Measurements from ENCODE around the gene CCDC57. TPM values are rescaled to one million over a fixed set of nuclear protein-coding genes. Genes with fewer than 3 reads are reported as not detected.

Gene CCDC57
- total and polyA plus RNA-seq, 5 donors from 2014 or later = 27.7 to 76.6 (median 38.1) TPM

DNA sequence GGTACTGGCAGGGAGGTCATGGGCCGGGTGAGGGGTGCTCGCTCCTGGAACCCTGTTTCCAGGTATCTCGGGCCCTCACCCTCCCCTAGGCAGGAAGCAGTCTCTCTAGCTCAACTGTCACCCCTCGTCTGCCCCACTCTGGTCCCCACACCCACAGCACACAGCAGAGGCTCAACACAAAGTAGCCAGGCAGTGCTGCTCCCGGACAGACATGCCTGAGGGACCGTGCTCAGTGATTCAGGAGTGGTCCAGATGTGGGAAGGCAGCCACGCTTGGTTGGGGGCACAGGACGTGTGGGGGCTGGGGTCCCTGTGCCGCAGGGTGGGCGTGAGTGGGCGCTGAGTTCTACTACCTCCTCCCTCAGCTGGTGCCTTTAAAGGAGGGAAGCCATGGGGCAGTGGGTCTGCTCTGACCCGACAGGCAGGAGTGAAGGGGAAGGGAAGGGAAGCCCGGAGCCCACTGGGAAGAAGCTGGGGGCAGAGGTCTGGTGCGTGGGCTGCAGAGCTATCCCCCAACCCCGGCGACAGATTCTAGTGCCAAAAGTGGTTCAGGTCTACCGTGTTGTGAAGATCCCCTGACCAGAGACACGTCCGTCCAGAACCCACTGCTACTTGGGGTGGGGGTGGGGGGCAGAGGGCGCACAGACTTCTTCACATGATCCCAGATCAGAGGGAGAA is 28.0 kb upstream of the CCDC57 start:
- Histone ChIP-seq H3K27ac (ENCODE audit: insufficient read depth, low read length, poor library complexity, severe bottlenecking) (no peak overlapping the region), H3K4me1 (ENCODE audit: control insufficient read depth, insufficient read depth, low read length, poor library complexity, severe bottlenecking) (peaks cover 55% of the 10 kb centered on the region), H3K4me3 (ENCODE audit: low read depth, low read length) (no peak overlapping the region), H3K36me3 (ENCODE audit: control insufficient read depth, insufficient read depth, low read length) (peaks cover 32% of the 10 kb centered on the region), H3K9me3 (ENCODE audit: control insufficient read depth in 2 of 2, low read length in 2 of 2) (no peaks in the 10 kb centered on the region), H3K27me3 (ENCODE audit: control insufficient read depth, insufficient read depth, low read length) (no peaks in the 10 kb centered on the region)
- peak overlapping the region in 3 of 4 donors; percentile 36 to 51 (median 50) for H3K4me3 Mint-ChIP-seq
- H3K9me3 Mint-ChIP-seq = no peaks in the 10 kb centered on the region
- ATAC-seq (ENCODE audit: low read depth in 2 of 2) = no peak
- peak in 1 of 3 donors; percentile 70 for DNase-seq
- H3K36me3 Mint-ChIP-seq = peaks cover 9% of the 10 kb centered on the region
- peak overlapping the region in 2 of 3 donors; percentile 31 to 69 for H3K27ac Mint-ChIP-seq
- H3K27me3 Mint-ChIP-seq = no peaks in the 10 kb centered on the region
- H3K4me1 Mint-ChIP-seq = peaks cover 4 to 62% (median 20%) of the 10 kb centered on the region in 4 donors

- DNase-seq = no peak
- Histone ChIP-seq H3K9me3 (ENCODE audit: control insufficient read depth in 2 of 2, low read length in 2 of 2) (no peaks in the 10 kb centered on the region), H3K27me3 (ENCODE audit: control insufficient read depth, insufficient read depth, low read length) (no peaks in the 10 kb centered on the region), H3K27ac (ENCODE audit: insufficient read depth, low read length, poor library complexity, severe bottlenecking) (peak overlapping the region; percentile 67), H3K4me1 (ENCODE audit: control insufficient read depth, insufficient read depth, low read length, poor library complexity, severe bottlenecking) (peaks cover 55% of the 10 kb centered on the region), H3K4me3 (ENCODE audit: low read depth, low read length) (no peak overlapping the region), H3K36me3 (ENCODE audit: control insufficient read depth, insufficient read depth, low read length) (peaks cover 27% of the 10 kb centered on the region)
- H3K4me1 Mint-ChIP-seq = peaks cover 4 to 62% (median 20%) of the 10 kb centered on the region in 4 donors
- peaks cover 9% of the 10 kb centered on the region for H3K36me3 Mint-ChIP-seq
- ATAC-seq (ENCODE audit: low read depth in 2 of 2) = no peak
- H3K4me3 Mint-ChIP-seq = peak overlapping the region in 2 of 4 donors; percentile 36 to 54
- peak overlapping the region in 2 of 3 donors; percentile 55 to 76 for H3K27ac Mint-ChIP-seq
- H3K27me3 Mint-ChIP-seq = no peaks in the 10 kb centered on the region
- H3K9me3 Mint-ChIP-seq = no peaks in the 10 kb centered on the region
These were observed 27.4 kb upstream of the CCDC57 start for GRCh38 chr17:82239926-82240505.

GRCh38 chr17:82239401-82239925 is 26.8 kb upstream of the CCDC57 start:
- Histone ChIP-seq H3K4me3 (ENCODE audit: low read depth, low read length) (no peak overlapping the region), H3K27me3 (ENCODE audit: control insufficient read depth, insufficient read depth, low read length) (no peaks in the 10 kb centered on the region), H3K27ac (ENCODE audit: insufficient read depth, low read length, poor library complexity, severe bottlenecking) (peak overlapping the region; percentile 67), H3K36me3 (ENCODE audit: control insufficient read depth, insufficient read depth, low read length) (peaks cover 22% of the 10 kb centered on the region), H3K9me3 (ENCODE audit: control insufficient read depth in 2 of 2, low read length in 2 of 2) (no peaks in the 10 kb centered on the region), H3K4me1 (ENCODE audit: control insufficient read depth, insufficient read depth, low read length, poor library complexity, severe bottlenecking) (peaks cover 55% of the 10 kb centered on the region)
- no peaks in the 10 kb centered on the region for H3K27me3 Mint-ChIP-seq
- H3K27ac Mint-ChIP-seq = peak overlapping the region in 1 of 3 donors; percentile 60
- H3K36me3 Mint-ChIP-seq = peaks cover 7% of the 10 kb centered on the region
- no peak for DNase-seq
- H3K4me1 Mint-ChIP-seq = peaks cover 4 to 58% (median 18%) of the 10 kb centered on the region in 4 donors
- H3K4me3 Mint-ChIP-seq = peak overlapping the region in 2 of 4 donors; percentile 54 to 81
- no peak for ATAC-seq (ENCODE audit: low read depth in 2 of 2)
- H3K9me3 Mint-ChIP-seq = no peaks in the 10 kb centered on the region

GRCh38 chr17:82238472-82239201 is 26.0 kb upstream of the CCDC57 start:
- H3K27ac ChIP-seq (ENCODE audit: insufficient read depth, low read length, poor library complexity, severe bottlenecking) = peak overlapping the region; percentile 67
- Mint-ChIP-seq H3K27me3 (no peaks in the 10 kb centered on the region), H3K4me1 (peaks cover 0 to 53% (median 15%) of the 10 kb centered on the region in 4 donors), H3K36me3 (no peaks in the 10 kb centered on the region), H3K9me3 (no peaks in the 10 kb centered on the region), H3K27ac (peak overlapping the region; percentile 34 to 88 (median 82)), H3K4me3 (peak overlapping the region; percentile 79 to 88 (median 82))
- DNase-seq (peak; percentile 64 to 91 (median 70)), ATAC-seq (ENCODE audit: low read depth in 2 of 2) (peak; percentile 54 to 58)
- peaks cover 13% of the 10 kb centered on the region for H3K36me3 ChIP-seq (ENCODE audit: control insufficient read depth, insufficient read depth, low read length)
- H3K4me1 ChIP-seq (ENCODE audit: control insufficient read depth, insufficient read depth, low read length, poor library complexity, severe bottlenecking) = peaks cover 55% of the 10 kb centered on the region
- no peaks in the 10 kb centered on the region for H3K27me3 ChIP-seq (ENCODE audit: control insufficient read depth, insufficient read depth, low read length)
- peak overlapping the region; percentile 37 for H3K4me3 ChIP-seq (ENCODE audit: low read depth, low read length)
- H3K9me3 ChIP-seq (ENCODE audit: control insufficient read depth in 2 of 2, low read length in 2 of 2) = no peaks in the 10 kb centered on the region

DNA sequence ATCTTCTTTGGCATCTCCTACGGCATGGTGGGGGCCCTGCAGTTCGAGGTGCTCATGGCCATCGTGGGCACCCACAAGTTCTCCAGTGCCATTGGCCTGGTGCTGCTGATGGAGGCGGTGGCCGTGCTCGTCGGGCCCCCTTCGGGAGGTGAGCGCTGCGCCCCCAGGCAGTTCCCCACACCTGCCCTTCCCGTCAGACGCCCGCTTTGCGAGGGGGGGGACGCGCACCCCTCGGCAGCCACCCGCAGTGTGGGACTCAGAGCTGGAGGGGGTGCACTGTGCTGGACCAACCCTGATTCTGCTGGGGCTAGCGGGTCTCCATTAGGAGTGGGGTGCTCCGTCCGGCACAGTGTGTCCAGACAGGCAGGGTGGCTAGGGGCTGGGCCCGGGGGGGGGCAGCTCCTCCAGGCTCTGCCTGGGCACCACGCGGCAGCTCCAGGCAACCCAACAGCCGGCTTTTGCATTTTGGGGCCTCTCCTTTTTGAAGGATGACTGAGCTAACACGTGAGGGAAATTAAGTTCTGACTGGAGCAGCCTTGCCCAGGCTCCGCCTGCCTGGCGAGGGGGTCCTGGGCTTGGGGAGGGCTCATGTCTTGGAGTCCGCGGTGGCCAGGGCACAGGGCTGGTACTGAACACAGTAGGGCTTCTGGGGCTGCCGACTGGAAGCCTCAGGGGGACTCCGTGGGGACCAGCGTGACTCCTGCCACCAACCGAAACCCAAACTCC is 25.3 kb upstream of the CCDC57 start:
- no peak overlapping the region for H3K27ac Mint-ChIP-seq
- no peaks in the 10 kb centered on the region for H3K9me3 Mint-ChIP-seq
- peaks cover 0 to 53% (median 18%) of the 10 kb centered on the region in 4 donors for H3K4me1 Mint-ChIP-seq
- H3K27ac ChIP-seq (ENCODE audit: insufficient read depth, low read length, poor library complexity, severe bottlenecking) = peak overlapping the region; percentile 67
- no peaks in the 10 kb centered on the region for H3K27me3 ChIP-seq (ENCODE audit: control insufficient read depth, insufficient read depth, low read length)
- peaks cover 6% of the 10 kb centered on the region for H3K36me3 ChIP-seq (ENCODE audit: control insufficient read depth, insufficient read depth, low read length)
- no peak for DNase-seq
- no peaks in the 10 kb centered on the region for H3K9me3 ChIP-seq (ENCODE audit: control insufficient read depth in 2 of 2, low read length in 2 of 2)
- peak overlapping the region in 3 of 4 donors; percentile 81 to 88 (median 83) for H3K4me3 Mint-ChIP-seq
- no peaks in the 10 kb centered on the region for H3K36me3 Mint-ChIP-seq
- no peaks in the 10 kb centered on the region for H3K27me3 Mint-ChIP-seq
- peak overlapping the region; percentile 37 for H3K4me3 ChIP-seq (ENCODE audit: low read depth, low read length)
- peaks cover 55% of the 10 kb centered on the region for H3K4me1 ChIP-seq (ENCODE audit: control insufficient read depth, insufficient read depth, low read length, poor library complexity, severe bottlenecking)
- ATAC-seq (ENCODE audit: low read depth in 2 of 2) = no peak

DNA sequence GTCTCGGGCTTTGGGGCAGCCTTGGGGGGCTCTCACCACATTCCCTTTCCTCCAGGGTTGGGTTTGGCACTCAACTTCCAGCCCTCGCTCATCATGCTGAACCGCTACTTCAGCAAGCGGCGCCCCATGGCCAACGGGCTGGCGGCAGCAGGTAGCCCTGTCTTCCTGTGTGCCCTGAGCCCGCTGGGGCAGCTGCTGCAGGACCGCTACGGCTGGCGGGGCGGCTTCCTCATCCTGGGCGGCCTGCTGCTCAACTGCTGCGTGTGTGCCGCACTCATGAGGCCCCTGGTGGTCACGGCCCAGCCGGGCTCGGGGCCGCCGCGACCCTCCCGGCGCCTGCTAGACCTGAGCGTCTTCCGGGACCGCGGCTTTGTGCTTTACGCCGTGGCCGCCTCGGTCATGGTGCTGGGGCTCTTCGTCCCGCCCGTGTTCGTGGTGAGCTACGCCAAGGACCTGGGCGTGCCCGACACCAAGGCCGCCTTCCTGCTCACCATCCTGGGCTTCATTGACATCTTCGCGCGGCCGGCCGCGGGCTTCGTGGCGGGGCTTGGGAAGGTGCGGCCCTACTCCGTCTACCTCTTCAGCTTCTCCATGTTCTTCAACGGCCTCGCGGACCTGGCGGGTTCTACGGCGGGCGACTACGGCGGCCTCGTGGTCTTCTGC is 24.6 kb upstream of the CCDC57 start:
- Histone ChIP-seq H3K36me3 (ENCODE audit: control insufficient read depth, insufficient read depth, low read length) (no peaks in the 10 kb centered on the region), H3K4me3 (ENCODE audit: low read depth, low read length) (no peak overlapping the region), H3K27ac (ENCODE audit: insufficient read depth, low read length, poor library complexity, severe bottlenecking) (no peak overlapping the region), H3K27me3 (ENCODE audit: control insufficient read depth, insufficient read depth, low read length) (no peaks in the 10 kb centered on the region), H3K9me3 (ENCODE audit: control insufficient read depth in 2 of 2, low read length in 2 of 2) (no peaks in the 10 kb centered on the region), H3K4me1 (ENCODE audit: control insufficient read depth, insufficient read depth, low read length, poor library complexity, severe bottlenecking) (peaks cover 55% of the 10 kb centered on the region)
- peaks cover 0 to 47% (median 16%) of the 10 kb centered on the region in 4 donors for H3K4me1 Mint-ChIP-seq
- peak overlapping the region in 1 of 4 donors; percentile 9 for H3K4me3 Mint-ChIP-seq
- no peak for DNase-seq
- no peaks in the 10 kb centered on the region for H3K36me3 Mint-ChIP-seq
- no peak for ATAC-seq (ENCODE audit: low read depth in 2 of 2)
- H3K27me3 Mint-ChIP-seq = no peaks in the 10 kb centered on the region
- H3K27ac Mint-ChIP-seq = peak overlapping the region in 1 of 3 donors; percentile 20
- no peaks in the 10 kb centered on the region for H3K9me3 Mint-ChIP-seq
